Panc1 (cell line): Measurements from ENCODE around the gene LTO1.

ENCODE experiments used
- CTCF ChIP-seq: fragments of 450-650 bp; IDR thresholded peaks from 2 replicates; pipeline ENCODE4 v1.5.1; 2017; ENCODE audit warnings: mild to moderate bottlenecking
- SIN3A ChIP-seq: IDR thresholded peaks from 2 replicates; pipeline ENCODE4 v1.6.1; 2012; ENCODE audit warnings: low read depth, mild to moderate bottlenecking, low read length, moderate library complexity, borderline replicate concordance; ENCODE audit not compliant: insufficient read depth

GRCh38 chr11:69645801-69646492 is 29.2 kb downstream of the LTO1 start:
- no peak for TF ChIP-seq CTCF
- no peak for TF ChIP-seq SIN3A
